Skeletal muscle satellite cell (primary cell): ENCODE results near the gene TNK1.
A peak's percentile ranks its signal among the peaks of the same experiment; 100 is the strongest.

Experiments
- H3K27me3 ChIP-seq: 2 replicates; pipeline ENCODE4 v1.7.0; 2013; ENCODE audit warnings: low read length; ENCODE audit not compliant: control insufficient read depth, insufficient read depth
- H3K36me3 ChIP-seq: 2 replicates; pipeline ENCODE4 v1.7.0; 2013; ENCODE audit warnings: mild to moderate bottlenecking, control low read depth, low read length; ENCODE audit not compliant: insufficient read depth
- H3K4me1 ChIP-seq: 2 replicates; pipeline ENCODE4 v1.7.0; 2013; ENCODE audit warnings: low read length; ENCODE audit not compliant: control insufficient read depth, insufficient read depth
- H3K4me2 ChIP-seq: 2 replicates; pipeline ENCODE4 v1.7.0; 2013; ENCODE audit warnings: mild to moderate bottlenecking, low read length
- H3K4me3 ChIP-seq: 2 replicates; pipeline ENCODE4 v1.7.0; 2013; ENCODE audit warnings: low read length
- H3K9ac ChIP-seq: 2 replicates; pipeline ENCODE4 v1.7.0; 2013; ENCODE audit warnings: mild to moderate bottlenecking, low read depth, low read length, moderate library complexity
- H3K9me3 ChIP-seq: replicated peaks from 2 replicates; pipeline ENCODE4 v1.7.0; 2013; ENCODE audit warnings: mild to moderate bottlenecking, control low read depth, low read length

The TNK1 gene

GRCh38 chr17:7431231-7431630 lies 50.3 kb downstream of the TNK1 start:
- Histone ChIP-seq H3K9me3 (no peaks in the 10 kb centered on the region), H3K36me3 (no peaks in the 10 kb centered on the region), H3K4me1 (peaks cover 7% of the 10 kb centered on the region), H3K27me3 (no peaks in the 10 kb centered on the region), H3K4me3 (no peak overlapping the region), H3K9ac (no peak overlapping the region), H3K4me2 (no peak overlapping the region)

GRCh38 chr17:7432296-7432695 lies 51.4 kb downstream of the TNK1 start:
- no peak overlapping the region for H3K9ac ChIP-seq

GRCh38 chr17:7435676-7436555 lies 55.0 kb downstream of the TNK1 start:
- Histone ChIP-seq H3K36me3 (no peaks in the 10 kb centered on the region), H3K9ac (no peak overlapping the region), H3K27me3 (peaks cover 9% of the 10 kb centered on the region), H3K4me3 (peak overlapping the region; percentile 61), H3K4me1 (peaks cover 37% of the 10 kb centered on the region), H3K4me2 (peak overlapping the region; percentile 90), H3K9me3 (no peaks in the 10 kb centered on the region)

More at GRCh38 chr17:7432296-7432695, 51.4 kb downstream of the TNK1 start:
- Histone ChIP-seq H3K27me3 (no peaks in the 10 kb centered on the region), H3K4me2 (no peak overlapping the region), H3K36me3 (no peaks in the 10 kb centered on the region), H3K4me3 (no peak overlapping the region), H3K9me3 (no peaks in the 10 kb centered on the region), H3K4me1 (peaks cover 14% of the 10 kb centered on the region)

GRCh38 chr17:7436556-7437368 lies 55.9 kb downstream of the TNK1 start:
- H3K4me1 ChIP-seq, result peaks cover 41% of the 10 kb centered on the region
- H3K4me3 ChIP-seq, result peak overlapping the region; percentile 59
- H3K4me2 ChIP-seq, result peak overlapping the region; percentile 90
- no peaks in the 10 kb centered on the region for H3K36me3 ChIP-seq
- H3K27me3 ChIP-seq, result peaks cover 9% of the 10 kb centered on the region
- H3K9me3 ChIP-seq, result no peaks in the 10 kb centered on the region
- H3K9ac ChIP-seq, result no peak overlapping the region

- peaks cover 41% of the 10 kb centered on the region for H3K4me1 ChIP-seq
- H3K27me3 ChIP-seq, result peaks cover 9% of the 10 kb centered on the region
- peak overlapping the region; percentile 90 for H3K4me2 ChIP-seq
- no peaks in the 10 kb centered on the region for H3K9me3 ChIP-seq
- H3K36me3 ChIP-seq, result no peaks in the 10 kb centered on the region
- H3K4me3 ChIP-seq, result peak overlapping the region; percentile 59
- no peak overlapping the region for H3K9ac ChIP-seq
Measured at GRCh38 chr17:7437369-7437863, 56.5 kb downstream of the TNK1 start.

- Histone ChIP-seq H3K4me1 (peaks cover 41% of the 10 kb centered on the region), H3K36me3 (no peaks in the 10 kb centered on the region), H3K4me3 (peak overlapping the region; percentile 29), H3K27me3 (peaks cover 9% of the 10 kb centered on the region), H3K4me2 (peak overlapping the region; percentile 90), H3K9me3 (no peaks in the 10 kb centered on the region), H3K9ac (no peak overlapping the region)
Measured at GRCh38 chr17:7437950-7438614, 57.2 kb downstream of the TNK1 start.

- Histone ChIP-seq H3K27me3 (peaks cover 9% of the 10 kb centered on the region), H3K4me3 (peak overlapping the region; percentile 29), H3K9ac (no peak overlapping the region), H3K36me3 (no peaks in the 10 kb centered on the region), H3K4me1 (peaks cover 45% of the 10 kb centered on the region), H3K4me2 (peak overlapping the region; percentile 90), H3K9me3 (no peaks in the 10 kb centered on the region)
Measured at GRCh38 chr17:7438656-7439460, 58.0 kb downstream of the TNK1 start.
